HG03196 (cell line): ENCODE data around the gene GSK3B.
"Not testable (repeated sequence)": the region's sequence is repeated elsewhere in the genome, so short reads cannot be mapped to it uniquely, and the experiment has no call there.

Experiments used
- ATAC-seq: cut with Tn5 transposase; IDR thresholded peaks from one replicate; pipeline ENCODE4 v1.9.1; 2021; ENCODE audit not compliant: unreplicated experiment

The GSK3B gene

GRCh38 chr3:120057626-120058025, 36.6 kb downstream of the GSK3B start:
- no peak for ATAC-seq

GRCh38 chr3:120057029-120057428, 37.2 kb downstream of the GSK3B start:
- no peak for ATAC-seq

GRCh38 chr3:120053647-120054046, 40.6 kb downstream of the GSK3B start:
- ATAC-seq: not testable (repeated sequence)

GRCh38 chr3:120052677-120053076, 41.6 kb downstream of the GSK3B start:
- peak; percentile 40 for ATAC-seq

- ATAC-seq: peak; percentile 71
These were observed 42.0 kb downstream of the GSK3B start for GRCh38 chr3:120052225-120052624.

- ATAC-seq: not testable (repeated sequence)
These were observed 42.7 kb downstream of the GSK3B start for GRCh38 chr3:120051570-120051969.

- ATAC-seq: no peak
These were observed 44.2 kb downstream of the GSK3B start for GRCh38 chr3:120049881-120050539.

- ATAC-seq: no peak
These were observed 45.2 kb downstream of the GSK3B start for GRCh38 chr3:120049072-120049471.

- ATAC-seq: no peak
These were observed 45.7 kb downstream of the GSK3B start for GRCh38 chr3:120048355-120049041.

GRCh38 chr3:120047686-120048085, 46.6 kb downstream of the GSK3B start:
- ATAC-seq: no peak

GRCh38 chr3:120040813-120041377, 53.4 kb downstream of the GSK3B start:
- ATAC-seq: no peak

GRCh38 chr3:120039642-120040610, 54.3 kb downstream of the GSK3B start:
- no peak for ATAC-seq

- no peak for ATAC-seq
These were observed 60.7 kb downstream of the GSK3B start for GRCh38 chr3:120033596-120033995.

- no peak for ATAC-seq
These were observed 62.7 kb downstream of the GSK3B start for GRCh38 chr3:120031561-120031960.

GRCh38 chr3:120029749-120030148, 64.5 kb downstream of the GSK3B start:
- no peak for ATAC-seq

- no peak for ATAC-seq
These were observed 65.8 kb downstream of the GSK3B start for GRCh38 chr3:120028271-120029047.

- ATAC-seq: no peak
These were observed 67.0 kb downstream of the GSK3B start for GRCh38 chr3:120027226-120027625.

GRCh38 chr3:120025520-120025919, 68.7 kb downstream of the GSK3B start:
- ATAC-seq: no peak

- ATAC-seq: no peak
These were observed 70.1 kb downstream of the GSK3B start for GRCh38 chr3:120024103-120024502.

- no peak for ATAC-seq
These were observed 71.5 kb downstream of the GSK3B start for GRCh38 chr3:120022729-120023128.
